Measurements from ENCODE around the gene ZBTB4.

The ZBTB4 gene

GRCh38 chr17:7435676-7436555 lies 43.5 kb downstream of the ZBTB4 start:
- DNase-seq (ENCODE audit: low spot score in 2 of 2) (peak; percentile 56 to 86), ATAC-seq (peak; percentile 32)
- Mint-ChIP-seq H3K4me3 (peak overlapping the region; percentile 90), H3K27ac (peak overlapping the region; percentile 92), H3K9me3 (no peaks in the 10 kb centered on the region), H3K4me1 (peaks cover 41% of the 10 kb centered on the region), H3K36me3 (peaks cover 42% of the 10 kb centered on the region)

- ATAC-seq (no peak), DNase-seq (ENCODE audit: low spot score in 2 of 2) (no peak)
- no peak overlapping the region for H3K27ac Mint-ChIP-seq
- no peak overlapping the region for H3K4me3 Mint-ChIP-seq
- H3K4me1 Mint-ChIP-seq = peaks cover 12% of the 10 kb centered on the region
- H3K9me3 Mint-ChIP-seq = no peaks in the 10 kb centered on the region
- peaks cover 20% of the 10 kb centered on the region for H3K36me3 Mint-ChIP-seq
Measured at GRCh38 chr17:7432296-7432695, 47.1 kb downstream of the ZBTB4 start.

GRCh38 chr17:7431231-7431630 lies 48.2 kb downstream of the ZBTB4 start:
- Mint-ChIP-seq H3K9me3 (no peaks in the 10 kb centered on the region), H3K4me1 (peaks cover 4% of the 10 kb centered on the region), H3K4me3 (no peak overlapping the region), H3K27ac (no peak overlapping the region), H3K36me3 (peaks cover 11% of the 10 kb centered on the region)
- DNase-seq (ENCODE audit: low spot score in 2 of 2) (no peak), ATAC-seq (no peak)

GRCh38 chr17:7429722-7430121 lies 49.7 kb downstream of the ZBTB4 start:
- no peak overlapping the region for H3K27ac Mint-ChIP-seq
- H3K4me1 Mint-ChIP-seq = no peaks in the 10 kb centered on the region
- no peaks in the 10 kb centered on the region for H3K9me3 Mint-ChIP-seq
- H3K36me3 Mint-ChIP-seq = no peaks in the 10 kb centered on the region
- DNase-seq (ENCODE audit: low spot score in 2 of 2) = no peak
- no peak for ATAC-seq
- no peak overlapping the region for H3K4me3 Mint-ChIP-seq

- no peaks in the 10 kb centered on the region for H3K36me3 Mint-ChIP-seq
- H3K4me1 Mint-ChIP-seq = no peaks in the 10 kb centered on the region
- H3K4me3 Mint-ChIP-seq = no peak within 1 kb of the TSS
- ATAC-seq (no peak), DNase-seq (ENCODE audit: low spot score in 2 of 2) (no peak)
- no peak within 1 kb of the TSS for H3K27ac Mint-ChIP-seq
- H3K9me3 Mint-ChIP-seq = no peaks in the 10 kb centered on the region
Measured at GRCh38 chr17:7428557-7428956, 50.9 kb downstream of the ZBTB4 start, which contains the start of gene SPEM3. SPEM3 (plus strand) TSS chr17:7428857; CDS start chr17:7428903, 46 bp downstream.

- H3K4me1 Mint-ChIP-seq = no peaks in the 10 kb centered on the region
- no peak overlapping the region for H3K27ac Mint-ChIP-seq
- H3K36me3 Mint-ChIP-seq = no peaks in the 10 kb centered on the region
- ATAC-seq = no peak
- H3K9me3 Mint-ChIP-seq = no peaks in the 10 kb centered on the region
- no peak for DNase-seq (ENCODE audit: low spot score in 2 of 2)
- H3K4me3 Mint-ChIP-seq = no peak overlapping the region
Measured at GRCh38 chr17:7427549-7427948, 51.9 kb downstream of the ZBTB4 start.

GRCh38 chr17:7426896-7427489 lies 52.4 kb downstream of the ZBTB4 start:
- Mint-ChIP-seq H3K27ac (no peak overlapping the region), H3K36me3 (no peaks in the 10 kb centered on the region), H3K9me3 (no peaks in the 10 kb centered on the region), H3K4me1 (no peaks in the 10 kb centered on the region), H3K4me3 (no peak overlapping the region)
- no peak for DNase-seq (ENCODE audit: low spot score in 2 of 2)
- no peak for ATAC-seq

- no peaks in the 10 kb centered on the region for H3K9me3 Mint-ChIP-seq
- no peaks in the 10 kb centered on the region for H3K36me3 Mint-ChIP-seq
- no peak for ATAC-seq
- no peaks in the 10 kb centered on the region for H3K4me1 Mint-ChIP-seq
- no peak overlapping the region for H3K4me3 Mint-ChIP-seq
- no peak for DNase-seq (ENCODE audit: low spot score in 2 of 2)
- H3K27ac Mint-ChIP-seq = no peak overlapping the region
Measured at GRCh38 chr17:7426203-7426863, 53.1 kb downstream of the ZBTB4 start.

- H3K9me3 Mint-ChIP-seq = no peaks in the 10 kb centered on the region
- H3K4me1 Mint-ChIP-seq = no peaks in the 10 kb centered on the region
- ATAC-seq (no peak), DNase-seq (ENCODE audit: low spot score in 2 of 2) (no peak)
- no peak overlapping the region for H3K27ac Mint-ChIP-seq
- no peaks in the 10 kb centered on the region for H3K36me3 Mint-ChIP-seq
- no peak overlapping the region for H3K4me3 Mint-ChIP-seq
Measured at GRCh38 chr17:7425756-7426155, 53.7 kb downstream of the ZBTB4 start.

GRCh38 chr17:7425316-7425715 lies 54.1 kb downstream of the ZBTB4 start, which contains the start of gene SPEM2:
SPEM2 (plus strand) TSS chr17:7425616; CDS start chr17:7425689, 73 bp downstream.
- ATAC-seq = no peak
- Mint-ChIP-seq H3K36me3 (no peaks in the 10 kb centered on the region), H3K4me3 (no peak within 1 kb of the TSS), H3K4me1 (no peaks in the 10 kb centered on the region), H3K9me3 (no peaks in the 10 kb centered on the region), H3K27ac (peak within 1 kb of the TSS; percentile 54)
- no peak for DNase-seq (ENCODE audit: low spot score in 2 of 2)

- DNase-seq (ENCODE audit: low spot score in 2 of 2) (no peak), ATAC-seq (no peak)
- Mint-ChIP-seq H3K4me1 (no peaks in the 10 kb centered on the region), H3K4me3 (no peak overlapping the region), H3K9me3 (no peaks in the 10 kb centered on the region), H3K27ac (no peak overlapping the region), H3K36me3 (no peaks in the 10 kb centered on the region)
Measured at GRCh38 chr17:7423679-7424078, 55.8 kb downstream of the ZBTB4 start.

GRCh38 chr17:7421186-7421585 lies 58.2 kb downstream of the ZBTB4 start:
- H3K27ac Mint-ChIP-seq = no peak overlapping the region
- no peaks in the 10 kb centered on the region for H3K9me3 Mint-ChIP-seq
- DNase-seq (ENCODE audit: low spot score in 2 of 2) (no peak), ATAC-seq (no peak)
- H3K4me1 Mint-ChIP-seq = peaks cover 6% of the 10 kb centered on the region
- H3K36me3 Mint-ChIP-seq = no peaks in the 10 kb centered on the region
- no peak overlapping the region for H3K4me3 Mint-ChIP-seq

GRCh38 chr17:7419819-7420610 lies 59.4 kb downstream of the ZBTB4 start, which contains the start of gene SPEM1:
SPEM1 (plus strand) TSS chr17:7420324; CDS start chr17:7420385, 61 bp downstream.
- DNase-seq (ENCODE audit: low spot score in 2 of 2) (no peak), ATAC-seq (no peak)
- Mint-ChIP-seq H3K9me3 (no peaks in the 10 kb centered on the region), H3K36me3 (no peaks in the 10 kb centered on the region), H3K27ac (peak within 1 kb of the TSS; percentile 26), H3K4me3 (no peak within 1 kb of the TSS), H3K4me1 (peaks cover 7% of the 10 kb centered on the region)

GRCh38 chr17:7418472-7419152 lies 60.8 kb downstream of the ZBTB4 start:
- Mint-ChIP-seq H3K36me3 (no peaks in the 10 kb centered on the region), H3K9me3 (no peaks in the 10 kb centered on the region), H3K4me1 (peaks cover 7% of the 10 kb centered on the region), H3K4me3 (no peak overlapping the region), H3K27ac (peak overlapping the region; percentile 1)
- DNase-seq (ENCODE audit: low spot score in 2 of 2) (no peak), ATAC-seq (no peak)
